Vagina (tissue), 2 donors: ENCODE results near the gene FAM151B.

Experiments
- CTCF ChIP-seq, 3 experiments: fragments of 450-650 bp in 2 of 3; fragments of 200-600 bp in 1 of 3; sonication (generic) in 1 of 3; IDR thresholded peaks; one replicate each; pipeline ENCODE4 v1.5.1; 2017 to 2019; ENCODE audit warnings: antibody characterized with exemption in 3 of 3, mild to moderate bottlenecking in 2 of 3, moderate library complexity in 2 of 3
- POLR2A ChIP-seq, 2 donors: fragments of 450-650 bp; IDR thresholded peaks; one replicate each; pipeline ENCODE4 v1.6.1; 2017; ENCODE audit warnings: antibody characterized with exemption in 2 of 2, mild to moderate bottlenecking in 2 of 2, moderate library complexity in 2 of 2
- POLR2AphosphoS5 ChIP-seq, 2 donors: sonication (generic); formaldehyde crosslinking; IDR thresholded peaks; one replicate each; pipeline ENCODE4 v1.9.0; 2017; ENCODE audit warnings: antibody characterized with exemption in 2 of 2, mild to moderate bottlenecking in 2 of 2, low read depth in 1 of 2; ENCODE audit not compliant: insufficient read depth in 1 of 2

GRCh38 chr5:80588858-80589540 is 101.1 kb downstream of the FAM151B start:
- TF ChIP-seq POLR2AphosphoS5 (IDR thresholded peaks at IDR 0.05; ENCODE audit: insufficient read depth in 1 of 2, low read depth in 1 of 2) (no peak), CTCF (IDR thresholded peaks at IDR 0.05) (no peak), POLR2A (IDR thresholded peaks at IDR 0.05) (no peak)
